Measurements from ENCODE around the gene RBM17. TPM values are rescaled to one million over a fixed set of nuclear protein-coding genes. Genes with fewer than 3 reads are reported as not detected.
A peak's percentile ranks its signal among the peaks of the same experiment; 100 is the strongest.

RBM17 gene
- total and polyA plus RNA-seq, 4 donors: 65.5 to 103 (median 80.6) TPM

- H3K36me3 ChIP-seq (ENCODE audit: control insufficient read depth in 4 of 4, insufficient read depth in 4 of 4, low read length in 4 of 4): no peaks in the 10 kb centered on the region
- ATAC-seq (ENCODE audit: insufficient read depth, low FRiP score): peak; percentile 93
- H3K4me3 ChIP-seq: peak overlapping the region; percentile 73
- peaks cover 0 to 11% (median 0%) of the 10 kb centered on the region in 3 donors for H3K27me3 ChIP-seq (ENCODE audit: control insufficient read depth in 3 of 3, insufficient read depth in 3 of 3, low read length in 2 of 3)
- peak; percentile 89 to 92 (median 89) for DNase-seq
- TF ChIP-seq CTCF (IDR thresholded peaks at IDR 0.05; ENCODE audit: control extremely low read depth, extremely low read depth): no peak
- peaks cover 0 to 14% (median 0%) of the 10 kb centered on the region in 5 donors for H3K4me1 ChIP-seq (ENCODE audit: control insufficient read depth in 5 of 5, insufficient read depth in 5 of 5, low read length in 5 of 5)
- no peaks in the 10 kb centered on the region for H3K9me3 ChIP-seq (ENCODE audit: control insufficient read depth in 4 of 4, insufficient read depth in 3 of 4, low read length in 3 of 4)
- H3K9ac ChIP-seq (ENCODE audit: insufficient read depth in 1 of 2, low read length in 2 of 2): peak overlapping the region; percentile 25 to 67
- 0% methylated on average over 51 to 81 of the region's 81 CpGs for WGBS, 2 donors
- peak overlapping the region; percentile 82 for H3K27ac ChIP-seq (ENCODE audit: low read depth in 1 of 2, low read length in 1 of 2)
These were observed 55.8 kb downstream of the RBM17 start for GRCh38 chr10:6144406-6145165.

GRCh38 chr10:6145166-6145987 is 56.5 kb downstream of the RBM17 start:
- Histone ChIP-seq H3K36me3 (ENCODE audit: control insufficient read depth in 4 of 4, insufficient read depth in 4 of 4, low read length in 4 of 4) (no peaks in the 10 kb centered on the region), H3K4me3 (peak overlapping the region; percentile 73), H3K9ac (ENCODE audit: insufficient read depth in 1 of 2, low read length in 2 of 2) (no peak overlapping the region), H3K27me3 (ENCODE audit: control insufficient read depth in 3 of 3, insufficient read depth in 3 of 3, low read length in 2 of 3) (peaks cover 0 to 11% (median 0%) of the 10 kb centered on the region in 3 donors), H3K4me1 (ENCODE audit: control insufficient read depth in 5 of 5, insufficient read depth in 5 of 5, low read length in 5 of 5) (peaks cover 0 to 14% (median 0%) of the 10 kb centered on the region in 5 donors), H3K9me3 (ENCODE audit: control insufficient read depth in 4 of 4, insufficient read depth in 3 of 4, low read length in 3 of 4) (no peaks in the 10 kb centered on the region), H3K27ac (ENCODE audit: low read depth in 1 of 2, low read length in 1 of 2) (peak overlapping the region; percentile 82)
- DNase-seq (peak; percentile 47 to 49 (median 48)), ATAC-seq (ENCODE audit: insufficient read depth, low FRiP score) (peak; percentile 14)
- no peak for TF ChIP-seq CTCF (IDR thresholded peaks at IDR 0.05; ENCODE audit: control extremely low read depth, extremely low read depth)
- WGBS, 2 donors: 5% methylated on average over 65 to 76 of the region's 76 CpGs

GRCh38 chr10:6146013-6146785 is 57.4 kb downstream of the RBM17 start:
- Histone ChIP-seq H3K9me3 (ENCODE audit: control insufficient read depth in 4 of 4, insufficient read depth in 3 of 4, low read length in 3 of 4) (no peaks in the 10 kb centered on the region), H3K27ac (ENCODE audit: low read depth in 1 of 2, low read length in 1 of 2) (no peak overlapping the region), H3K9ac (ENCODE audit: insufficient read depth in 1 of 2, low read length in 2 of 2) (no peak overlapping the region), H3K36me3 (ENCODE audit: control insufficient read depth in 4 of 4, insufficient read depth in 4 of 4, low read length in 4 of 4) (no peaks in the 10 kb centered on the region), H3K4me3 (peak overlapping the region; percentile 73), H3K4me1 (ENCODE audit: control insufficient read depth in 5 of 5, insufficient read depth in 5 of 5, low read length in 5 of 5) (peaks cover 0 to 20% (median 0%) of the 10 kb centered on the region in 5 donors), H3K27me3 (ENCODE audit: control insufficient read depth in 3 of 3, insufficient read depth in 3 of 3, low read length in 2 of 3) (peaks cover 0 to 4% (median 0%) of the 10 kb centered on the region in 3 donors)
- ATAC-seq (ENCODE audit: insufficient read depth, low FRiP score): no peak
- WGBS, 2 donors: 66 to 71% methylated on average over 21 to 22 of the region's 22 CpGs
- peak in 1 of 3 donors; percentile 16 for DNase-seq
- no peak for TF ChIP-seq CTCF (IDR thresholded peaks at IDR 0.05; ENCODE audit: control extremely low read depth, extremely low read depth)
